GM12892 (cell line): ENCODE measurements around the gene MGMT.

ENCODE experiments used
- POLR2A ChIP-seq: IDR thresholded peaks from 2 replicates; pipeline ENCODE4 v1.6.1; 2011; ENCODE audit warnings: low read depth, low read length, control low read depth
- POLR2AphosphoS5 ChIP-seq: IDR thresholded peaks from 2 replicates; pipeline ENCODE4 v1.6.1; 2011; ENCODE audit warnings: low read depth, low read length, control low read depth
- TAF1 ChIP-seq: IDR thresholded peaks from 2 replicates; pipeline ENCODE4 v1.6.1; 2011; ENCODE audit warnings: low read depth, mild to moderate bottlenecking, control low read depth, low read length, borderline replicate concordance

- TF ChIP-seq POLR2AphosphoS5, result no peak
- TF ChIP-seq POLR2A, result no peak
- TF ChIP-seq TAF1, result no peak
Measured at GRCh38 chr10:129530581-129530980, 63.5 kb downstream of the MGMT start.
